Keratinocyte (primary cell): ENCODE results near the gene PACS2. TPM values are rescaled to one million over a fixed set of nuclear protein-coding genes. Genes with fewer than 3 reads are reported as not detected.

Experiments
- DNase-seq: peaks from one replicate; pipeline ENCODE4 v3.0.0-alpha.2; 2011; ENCODE audit warnings: low read depth, missing footprints, low spot score
- FAIRE-seq: peaks from 2 replicates; lab custom pipeline; 2011; peaks lifted over from hg19 to GRCh38; lab: Jason Lieb, UNC
- H2AFZ ChIP-seq: 2 replicates; pipeline ENCODE4 v1.6.0; 2012; ENCODE audit warnings: low read length, control low read depth, inconsistent platforms; ENCODE audit not compliant: control insufficient read depth
- H3K27ac ChIP-seq: 2 replicates; pipeline ENCODE4 v1.5.1; 2011; ENCODE audit warnings: low read length; ENCODE audit not compliant: control insufficient read depth, insufficient read depth
- H3K27me3 ChIP-seq: 3 replicates; pipeline ENCODE4 v1.6.0; 2011; ENCODE audit warnings: low read length; ENCODE audit not compliant: control insufficient read depth, insufficient read depth; ENCODE audit errors: extremely low read depth
- H3K36me3 ChIP-seq, 2 experiments: 2 replicates in 1 of 2; 3 replicates in 1 of 2; pipeline ENCODE4 v1.5.1; 2011; ENCODE audit warnings: low read length in 2 of 2, mild to moderate bottlenecking in 1 of 2; ENCODE audit not compliant: control insufficient read depth in 2 of 2, insufficient read depth in 2 of 2; ENCODE audit errors: extremely low read depth in 1 of 2
- H3K4me1 ChIP-seq: 3 replicates; pipeline ENCODE4 v1.5.1; 2011; ENCODE audit warnings: low read length; ENCODE audit not compliant: control insufficient read depth, insufficient read depth; ENCODE audit errors: extremely low read depth
- H3K4me2 ChIP-seq: 3 replicates; pipeline ENCODE4 v1.6.0; 2011; ENCODE audit warnings: low read depth, low read length; ENCODE audit not compliant: control insufficient read depth, insufficient read depth; ENCODE audit errors: extremely low read depth
- H3K4me3 ChIP-seq, 3 experiments: fragments of 200-600 bp in 1 of 3; sonication (generic) in 1 of 3; 2 replicates in 2 of 3; 3 replicates in 1 of 3; pipeline ENCODE4 v1.5.1; 2011 to 2016; ENCODE audit warnings: low read length in 3 of 3, mild to moderate bottlenecking in 3 of 3, control low read depth in 2 of 3, inconsistent platforms in 1 of 3, low read depth in 1 of 3, mixed read lengths in 1 of 3, mixed run types in 1 of 3, moderate library complexity in 1 of 3; ENCODE audit not compliant: control insufficient read depth in 2 of 3, insufficient read depth in 2 of 3; ENCODE audit errors: extremely low read depth in 1 of 3
- H3K79me2 ChIP-seq: 2 replicates; pipeline ENCODE4 v1.6.0; 2012; ENCODE audit warnings: low read length; ENCODE audit not compliant: control insufficient read depth, insufficient read depth
- H3K9ac ChIP-seq: 3 replicates; pipeline ENCODE4 v1.6.0; 2011; ENCODE audit warnings: low read length; ENCODE audit not compliant: control insufficient read depth, insufficient read depth; ENCODE audit errors: extremely low read depth
- H3K9me1 ChIP-seq: 3 replicates; pipeline ENCODE4 v1.6.0; 2011; ENCODE audit warnings: low read length; ENCODE audit not compliant: control insufficient read depth, insufficient read depth; ENCODE audit errors: extremely low read depth
- H3K9me3 ChIP-seq: 2 replicates; pipeline ENCODE4 v1.5.1; 2012; ENCODE audit warnings: low read depth, low read length; ENCODE audit not compliant: control insufficient read depth
- H4K20me1 ChIP-seq: 3 replicates; pipeline ENCODE4 v1.6.0; 2011; ENCODE audit warnings: low read length; ENCODE audit not compliant: control insufficient read depth, insufficient read depth; ENCODE audit errors: extremely low read depth
- CTCF ChIP-seq, 3 experiments: IDR thresholded peaks in 1 of 3; conservative IDR thresholded peaks in 1 of 3; optimal IDR thresholded peaks in 1 of 3; 2 replicates in 2 of 3; 3 replicates in 1 of 3; pipeline versions ENCODE3 to v1.5.1; 2011; ENCODE audit warnings: low read length in 3 of 3, mild to moderate bottlenecking in 3 of 3, moderate library complexity in 2 of 3, control low read depth in 1 of 3, inconsistent platforms in 1 of 3; ENCODE audit not compliant: insufficient read depth in 2 of 3; ENCODE audit errors: extremely low read depth in 1 of 3
- EZH2 ChIP-seq: IDR thresholded peaks from one replicate; pipeline ENCODE4 v1.6.1; 2012; ENCODE audit warnings: inconsistent platforms, mild to moderate bottlenecking, low read length, moderate library complexity
- dilution Hi-C: fragments of 300-500 bp; cut with MboI; formaldehyde crosslinking; loops from one replicate; pipeline ENCODE4 v1.7.0; 2020; ENCODE audit warnings: low sequenced_read_pairs; ENCODE audit not compliant: extremely low pct_ligation_motif_present
- polyA plus RNA-seq, 5 experiments: library from polyadenylated mRNA; depleted of rRNA in 3 of 5; stranded (reverse) in 3 of 5; stranded (forward) in 1 of 5; unstranded in 1 of 5; fragments of >200 nt; gene quantifications; 1 replicate in 1 of 5; 2 replicates in 3 of 5; 3 replicates in 1 of 5; pipeline versions ENCODE4 v1.2.1 to v1.2.3, GENCODE V29; 2011 to 2012; ENCODE audit warnings: missing spikeins in 2 of 5, low read depth in 1 of 5, low replicate concordance in 1 of 5

Gene PACS2
- polyA plus RNA-seq, 1 donor (not counting 4 experiments of a cell fraction or from before 2014, with no cell fraction given): 11.8 TPM

- Histone ChIP-seq H3K36me3 (no peaks in the 10 kb centered on the region), H3K9ac (no peak overlapping the region), H3K9me3 (no peaks in the 10 kb centered on the region), H3K9me1 (peaks cover 6% of the 10 kb centered on the region), H3K79me2 (no peaks in the 10 kb centered on the region), H3K27ac (no peak overlapping the region), H3K4me1 (peaks cover 3% of the 10 kb centered on the region), H3K27me3 (no peaks in the 10 kb centered on the region), H4K20me1 (peaks cover 5% of the 10 kb centered on the region), H3K4me2 (no peak overlapping the region), H3K4me3 (no peak overlapping the region), H2AFZ (no peak overlapping the region)
- DNase-seq (no peak), FAIRE-seq (no peak)
- no peak for TF ChIP-seq EZH2
- no peak for TF ChIP-seq CTCF (optimal IDR thresholded peaks at IDR 0.05 in 1 of 3, IDR thresholded peaks at IDR 0.05 in 1 of 3, conservative IDR thresholded peaks at IDR 0.05 in 1 of 3; ENCODE audit: extremely low read depth in 1 of 3, insufficient read depth in 2 of 3, low read length in 3 of 3)
- dilution Hi-C loops: no loop called here
Observed at GRCh38 chr14:105375635-105376057, 61.1 kb downstream of the PACS2 start.

- H3K36me3 ChIP-seq: peaks cover 0 to 3% of the 10 kb centered on the region in 2 experiments
- no peak for DNase-seq
- no peaks in the 10 kb centered on the region for H3K79me2 ChIP-seq
- peaks cover 2% of the 10 kb centered on the region for H3K9me1 ChIP-seq
- no peak for FAIRE-seq
- dilution Hi-C loops: no loop called here
- H3K27ac ChIP-seq: no peak overlapping the region
- TF ChIP-seq EZH2 (no peak), CTCF (optimal IDR thresholded peaks at IDR 0.05 in 1 of 3, IDR thresholded peaks at IDR 0.05 in 1 of 3, conservative IDR thresholded peaks at IDR 0.05 in 1 of 3; ENCODE audit: extremely low read depth in 1 of 3, insufficient read depth in 2 of 3, low read length in 3 of 3) (no peak)
- H3K4me2 ChIP-seq: no peak overlapping the region
- H3K4me1 ChIP-seq: peaks cover 3% of the 10 kb centered on the region
- H3K9ac ChIP-seq: no peak overlapping the region
- H3K4me3 ChIP-seq: no peak overlapping the region
- H4K20me1 ChIP-seq: no peaks in the 10 kb centered on the region
- no peaks in the 10 kb centered on the region for H3K27me3 ChIP-seq
- H2AFZ ChIP-seq: no peak overlapping the region
- no peaks in the 10 kb centered on the region for H3K9me3 ChIP-seq
Observed at GRCh38 chr14:105376521-105377440, 62.2 kb downstream of the PACS2 start.
